Measurements from ENCODE around the gene OSGIN1. TPM values are rescaled to one million over a fixed set of nuclear protein-coding genes. Genes with fewer than 3 reads are reported as not detected.

OSGIN1 gene
- total and polyA plus RNA-seq, 2 of the 8 experiments (the other 6 are each of a cell fraction or from before 2014, with no cell fraction given): 0.58 to 0.76 TPM

- TF ChIP-seq EZH2 (IDR thresholded peaks at IDR 0.05; ENCODE audit: low read depth, low read length, severe bottlenecking) (no peak), SP1 (IDR thresholded peaks at IDR 0.05; ENCODE audit: low read depth, low read length) (no peak), BACH1 (IDR thresholded peaks at IDR 0.05; ENCODE audit: low read length) (no peak)
Observed at GRCh38 chr16:84003038-84003437, 50.0 kb downstream of the OSGIN1 start (continued).

Measured in H1 (cell line).